Measurements from ENCODE around the gene KLHL2. TPM values are rescaled to one million over a fixed set of nuclear protein-coding genes. Genes with fewer than 3 reads are reported as not detected.
"Not testable (repeated sequence)": the region's sequence is repeated elsewhere in the genome, so short reads cannot be mapped to it uniquely, and the experiment has no call there.

Gene KLHL2
- total and polyA plus RNA-seq, 2 experiments from 2014 or later = 7.1 to 14.8 TPM

- TF ChIP-seq ZNF462 (CRISPR knock-in tag; IDR thresholded peaks at IDR 0.05) (no peak), STAT1 (IDR thresholded peaks at IDR 0.05; ENCODE audit: unreplicated experiment) (no peak), EZH2phosphoT487 (IDR thresholded peaks at IDR 0.05; ENCODE audit: unreplicated experiment) (no peak), REST (IDR thresholded peaks at IDR 0.05; ENCODE audit: unreplicated experiment) (no peak)
These were observed 27.4 kb downstream of the KLHL2 start (continued) for GRCh38 chr4:165234766-165235165.

- not testable (repeated sequence) for H3K4me3 Mint-ChIP-seq; H3K4me3 ChIP-seq; H3K9me2 ChIP-seq (ENCODE audit: insufficient read depth); H3K27me3 Mint-ChIP-seq (ENCODE audit: insufficient read depth, low read depth, poor library complexity); H3K27ac ChIP-seq (ENCODE audit: low read depth); H3F3A ChIP-seq (replicated peaks; ENCODE audit: low read depth); H3K36me3 ChIP-seq (ENCODE audit: insufficient read depth); H3K79me2 ChIP-seq (replicated peaks; ENCODE audit: insufficient read depth); H4K20me1 ChIP-seq (replicated peaks; ENCODE audit: insufficient read depth); H3K4me1 ChIP-seq (ENCODE audit: insufficient read depth); H3K9me3 Mint-ChIP-seq; H3K27me3 ChIP-seq (ENCODE audit: insufficient read depth); H3K4me2 ChIP-seq; H3K4me1 Mint-ChIP-seq; H3K36me3 Mint-ChIP-seq (ENCODE audit: low read depth); H3K27ac Mint-ChIP-seq; H2AFZ ChIP-seq; DNase-seq (ENCODE audit: low spot score)
- ATAC-seq = peak; percentile 59
These were observed 29.5 kb downstream of the KLHL2 start for GRCh38 chr4:165236852-165237251.

GRCh38 chr4:165238041-165238640 is 30.8 kb downstream of the KLHL2 start:
- H3K4me1 Mint-ChIP-seq; H3K27ac ChIP-seq (ENCODE audit: low read depth); H3K27me3 ChIP-seq (ENCODE audit: insufficient read depth); H4K20me1 ChIP-seq (replicated peaks; ENCODE audit: insufficient read depth); DNase-seq (ENCODE audit: low spot score); H3K4me3 Mint-ChIP-seq; H3K9me3 Mint-ChIP-seq; H3K36me3 Mint-ChIP-seq (ENCODE audit: low read depth); H3K4me3 ChIP-seq; H3K4me1 ChIP-seq (ENCODE audit: insufficient read depth); H3K79me2 ChIP-seq (replicated peaks; ENCODE audit: insufficient read depth); H3K9me2 ChIP-seq (ENCODE audit: insufficient read depth); H3K27me3 Mint-ChIP-seq (ENCODE audit: insufficient read depth, low read depth, poor library complexity); H3K4me2 ChIP-seq; H3K36me3 ChIP-seq (ENCODE audit: insufficient read depth); H3K27ac Mint-ChIP-seq; H2AFZ ChIP-seq; H3F3A ChIP-seq (replicated peaks; ENCODE audit: low read depth): not testable (repeated sequence)
- ATAC-seq = peak; percentile 62; the same call in 2 of the 3 replicates

GRCh38 chr4:165240761-165241160 is 33.4 kb downstream of the KLHL2 start:
- H3K4me1 Mint-ChIP-seq; H3K27ac Mint-ChIP-seq; H4K20me1 ChIP-seq (replicated peaks; ENCODE audit: insufficient read depth); H3K36me3 ChIP-seq (ENCODE audit: insufficient read depth); H3F3A ChIP-seq (replicated peaks; ENCODE audit: low read depth); H3K79me2 ChIP-seq (replicated peaks; ENCODE audit: insufficient read depth); H3K4me2 ChIP-seq; H3K4me3 Mint-ChIP-seq; ATAC-seq; H3K27ac ChIP-seq (ENCODE audit: low read depth); H3K27me3 Mint-ChIP-seq (ENCODE audit: insufficient read depth, low read depth, poor library complexity); H3K4me1 ChIP-seq (ENCODE audit: insufficient read depth); H3K4me3 ChIP-seq; DNase-seq (ENCODE audit: low spot score); H3K36me3 Mint-ChIP-seq (ENCODE audit: low read depth); H3K9me2 ChIP-seq (ENCODE audit: insufficient read depth); H3K27me3 ChIP-seq (ENCODE audit: insufficient read depth); H3K9me3 Mint-ChIP-seq; H2AFZ ChIP-seq: not testable (repeated sequence)

Measured in GM23338 (cell line).